ENCODE measurements around the gene AKAP13.
"Not testable (repeated sequence)": the region's sequence is repeated elsewhere in the genome, so short reads cannot be mapped to it uniquely, and the experiment has no call there.

The AKAP13 gene

DNA sequence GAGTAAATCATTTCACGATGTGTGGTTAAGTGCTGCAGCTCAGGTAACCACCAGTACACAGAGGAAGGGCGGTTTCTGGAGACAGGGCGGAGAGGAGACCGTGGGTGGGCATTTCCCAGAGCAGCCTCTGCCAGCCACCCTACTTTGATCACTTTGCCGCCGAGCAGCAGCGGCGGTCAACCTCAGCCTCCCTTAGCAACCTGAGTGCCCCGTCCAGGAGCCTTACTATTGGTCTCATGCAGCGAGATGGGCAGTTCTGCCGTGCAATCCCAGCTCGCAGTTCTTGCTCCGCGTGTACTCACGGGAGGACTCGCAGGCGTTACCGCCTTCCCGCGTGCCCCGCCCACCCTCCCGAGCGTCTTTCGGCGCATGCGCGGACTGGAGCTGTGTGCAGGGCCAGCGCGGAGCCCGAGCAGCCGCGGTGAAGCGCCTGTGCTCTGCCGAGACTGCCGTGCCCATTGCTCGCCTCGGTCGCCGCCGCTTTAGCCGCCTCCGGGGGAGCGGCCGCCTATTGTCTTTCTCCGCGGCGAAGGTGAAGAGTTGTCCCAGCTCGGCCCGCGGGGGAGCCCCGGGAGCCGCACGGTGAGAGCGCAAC is at the start of gene AKAP13:
AKAP13 (plus strand) TSS at position 387 of the 595 bp plus-strand sequence. CDS start 105,118 bp downstream, outside the sequence.
- peak; percentile 97 for DNase-seq (ENCODE audit: low spot score)

GRCh38 chr15:85330901-85331588 is 49.4 kb upstream of the AKAP13 start:
- peak; percentile 68 for DNase-seq (ENCODE audit: low spot score)

- DNase-seq (ENCODE audit: low spot score) = no peak
Observed at GRCh38 chr15:85331655-85332285, 48.6 kb upstream of the AKAP13 start.

DNA sequence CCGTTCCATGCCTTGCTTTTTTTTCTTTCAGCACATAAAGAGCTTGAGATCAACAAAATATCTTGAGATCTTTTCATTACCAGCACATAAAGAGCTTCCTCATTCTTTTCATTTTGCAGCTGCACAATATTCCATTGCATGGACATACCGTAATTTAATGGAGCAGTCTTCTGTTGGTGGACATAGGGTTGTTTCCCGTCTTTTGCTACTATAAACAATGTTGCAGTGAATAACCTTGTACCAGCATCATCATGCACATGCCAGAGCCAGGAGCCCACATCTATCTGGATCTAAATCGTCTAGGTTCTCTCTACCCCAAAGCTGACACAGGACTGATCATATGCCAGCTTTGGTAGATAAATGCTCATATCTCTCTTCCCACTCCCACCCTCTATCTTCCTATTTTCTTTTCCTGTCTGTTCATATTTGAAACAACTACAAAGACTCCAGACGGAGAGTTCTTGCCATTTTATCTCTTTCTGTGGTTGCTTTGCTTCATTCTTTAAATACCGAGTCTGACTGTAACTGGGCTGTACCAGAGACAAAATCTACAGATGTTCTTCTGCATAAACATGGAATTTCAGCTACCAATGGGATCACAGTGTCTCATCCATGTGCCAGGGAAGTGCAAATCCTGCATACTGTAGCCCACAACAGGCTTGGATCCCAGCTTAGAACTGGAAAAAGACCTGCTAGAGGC is 47.1 kb upstream of the AKAP13 start:
- DNase-seq (ENCODE audit: low spot score) = no peak

DNA sequence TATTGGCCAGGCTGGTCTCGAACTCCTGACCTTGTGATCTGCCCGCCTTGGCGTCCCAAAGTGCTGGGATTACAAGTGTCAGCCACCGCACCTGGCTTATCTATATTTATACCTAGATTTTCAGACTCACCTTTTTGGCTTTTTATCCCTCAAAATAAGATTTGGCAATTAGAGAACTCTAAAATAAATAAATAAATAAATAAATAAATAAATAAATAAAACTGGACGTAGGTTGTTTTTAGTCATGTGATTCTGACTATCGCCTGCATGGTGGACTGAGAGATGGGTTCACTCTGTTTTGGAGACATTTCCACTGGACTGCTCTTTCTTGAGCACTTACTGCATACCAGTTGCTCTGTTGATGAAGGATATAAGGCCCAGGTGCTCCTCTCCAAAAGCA is 46.2 kb upstream of the AKAP13 start:
- no peak for DNase-seq (ENCODE audit: low spot score)

DNA sequence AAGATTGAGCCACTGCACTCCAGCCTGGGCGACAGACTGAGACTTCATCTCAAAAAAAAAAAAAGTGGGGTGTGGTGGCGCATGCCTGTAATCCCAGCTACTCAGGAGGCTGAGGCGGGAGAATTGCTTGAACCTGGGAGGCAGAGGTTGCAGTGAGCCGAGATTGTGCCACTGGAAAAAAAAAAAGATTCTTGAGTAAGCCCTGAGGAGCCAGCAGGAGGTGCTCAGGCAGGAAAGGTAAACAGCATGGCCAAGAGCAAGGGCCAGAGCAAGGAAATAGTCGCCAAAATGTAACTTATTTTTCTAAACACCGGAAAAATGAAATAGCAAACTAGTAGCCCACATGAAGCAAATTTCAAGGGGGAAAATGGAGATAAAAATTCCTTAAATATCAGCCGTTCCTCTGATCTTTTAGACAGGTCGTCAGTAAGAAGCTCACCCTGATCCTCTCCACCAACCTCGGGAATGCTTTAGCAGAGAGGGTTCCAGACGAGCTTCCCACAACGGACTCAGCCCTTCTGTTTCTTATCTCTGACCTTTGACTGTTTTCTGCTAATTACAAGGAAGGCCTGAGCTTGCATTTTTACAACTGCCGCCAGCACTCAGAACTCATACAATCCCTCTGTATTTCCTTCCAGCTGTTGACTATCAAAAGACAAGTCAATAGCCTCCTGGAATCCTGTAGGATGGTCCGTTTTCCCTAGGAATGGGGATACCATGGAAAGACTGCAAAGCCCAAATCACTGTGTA is 45.0 kb upstream of the AKAP13 start:
- no peak for DNase-seq (ENCODE audit: low spot score)

GRCh38 chr15:85336880-85337279 is 43.5 kb upstream of the AKAP13 start:
- no peak for DNase-seq (ENCODE audit: low spot score)

DNA sequence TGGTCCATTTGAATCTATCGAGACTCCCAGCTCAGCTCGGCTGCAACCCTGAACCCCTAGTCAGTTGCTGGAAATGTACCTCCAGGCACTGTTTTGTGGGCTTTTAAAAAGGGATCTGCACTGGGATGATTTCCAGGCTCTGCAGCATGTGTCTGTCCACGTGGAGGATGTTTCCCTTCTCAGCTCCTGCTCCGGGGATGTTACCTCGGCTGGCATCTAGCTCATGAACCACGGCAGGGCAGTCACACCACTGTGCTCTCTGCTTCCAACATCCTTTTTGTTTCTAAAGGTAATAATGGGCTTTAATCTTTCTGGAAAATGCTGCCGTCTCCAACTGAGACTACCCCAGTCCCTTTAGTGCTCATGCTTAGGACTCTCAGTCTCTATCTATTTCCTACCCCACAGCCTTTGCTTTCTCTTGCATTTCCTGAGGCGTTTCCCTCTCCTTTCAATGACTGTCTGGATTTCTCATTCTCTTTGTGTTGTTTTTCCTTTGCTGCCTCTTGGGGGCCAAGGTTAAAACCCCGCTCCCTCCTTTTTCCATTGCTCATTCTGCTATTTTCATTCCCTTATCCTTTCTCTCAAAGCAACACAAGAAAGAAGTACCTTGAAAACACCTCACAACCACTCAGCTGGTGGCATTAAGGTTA is 42.9 kb upstream of the AKAP13 start:
- no peak for DNase-seq (ENCODE audit: low spot score)

- DNase-seq (ENCODE audit: low spot score) = no peak
Observed at GRCh38 chr15:85340321-85340665, 40.1 kb upstream of the AKAP13 start.

- no peak for DNase-seq (ENCODE audit: low spot score)
Observed at GRCh38 chr15:85340852-85341251, 39.6 kb upstream of the AKAP13 start.

GRCh38 chr15:85342163-85342562 is 38.2 kb upstream of the AKAP13 start:
- DNase-seq (ENCODE audit: low spot score) = not testable (repeated sequence)

GRCh38 chr15:85343443-85343842 is 37.0 kb upstream of the AKAP13 start:
- not testable (repeated sequence) for DNase-seq (ENCODE audit: low spot score)

- DNase-seq (ENCODE audit: low spot score) = not testable (repeated sequence)
Observed at GRCh38 chr15:85344241-85344640, 36.2 kb upstream of the AKAP13 start.

DNA sequence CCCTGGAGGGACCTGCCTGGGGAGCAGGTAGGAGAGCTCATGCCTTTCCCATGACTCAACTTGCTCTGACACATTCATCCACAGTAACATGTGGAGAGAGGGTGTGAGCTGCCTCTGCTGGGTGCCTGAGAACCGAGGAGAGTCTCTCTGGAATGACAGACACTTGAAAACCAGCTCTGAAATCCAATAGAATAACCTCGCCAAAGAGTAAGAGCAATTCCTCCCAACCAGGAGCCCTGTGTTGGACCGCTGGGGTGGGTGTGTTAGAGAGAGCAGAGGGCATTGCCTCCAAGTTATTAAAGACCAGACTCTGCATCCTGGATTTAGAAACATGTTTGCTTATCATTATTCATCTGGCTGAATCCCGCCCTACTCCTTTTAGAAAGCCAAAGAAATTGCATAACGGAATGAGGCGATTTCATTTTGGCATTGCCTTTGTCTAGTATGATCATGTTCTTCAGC is 35.7 kb upstream of the AKAP13 start:
- not testable (repeated sequence) for DNase-seq (ENCODE audit: low spot score)

DNA sequence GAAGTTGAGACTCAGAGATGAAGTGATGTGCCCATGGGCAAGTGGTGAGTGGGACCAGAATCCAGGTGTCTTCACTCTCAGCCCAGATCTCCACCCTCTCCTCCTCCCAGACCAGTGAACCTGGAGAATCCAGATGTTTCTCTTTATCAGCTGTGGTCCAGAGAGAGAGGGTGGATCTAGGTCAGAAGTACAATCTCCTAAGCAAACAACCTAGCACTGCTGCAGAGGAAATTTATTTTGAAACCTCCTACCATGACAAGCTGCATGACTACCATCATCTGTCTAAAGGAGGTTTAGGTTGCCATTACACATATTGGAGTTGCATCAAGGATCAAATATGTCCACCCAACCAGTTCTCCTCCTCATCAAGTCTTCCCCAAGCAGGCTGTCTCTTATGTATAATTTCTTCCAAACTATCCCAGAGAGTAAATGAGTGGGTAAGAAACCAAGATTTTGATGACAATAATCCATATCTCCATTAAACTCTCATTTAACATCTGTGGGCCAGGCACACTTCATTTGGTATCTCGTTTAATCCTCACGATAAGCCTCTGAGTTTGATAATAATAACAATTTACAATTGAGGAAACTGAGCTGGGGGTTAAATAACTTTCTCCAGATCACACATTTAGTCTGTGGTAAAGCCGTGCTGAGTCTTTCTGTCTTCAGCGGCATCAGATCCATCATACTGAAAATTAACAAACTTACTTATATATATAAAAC is 35.0 kb upstream of the AKAP13 start:
- DNase-seq (ENCODE audit: low spot score) = not testable (repeated sequence)

- DNase-seq (ENCODE audit: low spot score) = not testable (repeated sequence)
Observed at GRCh38 chr15:85346462-85347084, 33.8 kb upstream of the AKAP13 start.

GRCh38 chr15:85347264-85348047 is 32.9 kb upstream of the AKAP13 start:
- DNase-seq (ENCODE audit: low spot score) = not testable (repeated sequence)

GRCh38 chr15:85348048-85348766 is 32.2 kb upstream of the AKAP13 start:
- not testable (repeated sequence) for DNase-seq (ENCODE audit: low spot score)

- DNase-seq (ENCODE audit: low spot score) = not testable (repeated sequence)
Observed at GRCh38 chr15:85349062-85349461, 31.3 kb upstream of the AKAP13 start.
